Measurements from ENCODE around the gene REEP3. TPM values are rescaled to one million over a fixed set of nuclear protein-coding genes. Genes with fewer than 3 reads are reported as not detected.

The REEP3 gene
- total RNA-seq, 6 donors from 2014 or later: 23.6 to 63.9 (median 41.8) TPM

DNA sequence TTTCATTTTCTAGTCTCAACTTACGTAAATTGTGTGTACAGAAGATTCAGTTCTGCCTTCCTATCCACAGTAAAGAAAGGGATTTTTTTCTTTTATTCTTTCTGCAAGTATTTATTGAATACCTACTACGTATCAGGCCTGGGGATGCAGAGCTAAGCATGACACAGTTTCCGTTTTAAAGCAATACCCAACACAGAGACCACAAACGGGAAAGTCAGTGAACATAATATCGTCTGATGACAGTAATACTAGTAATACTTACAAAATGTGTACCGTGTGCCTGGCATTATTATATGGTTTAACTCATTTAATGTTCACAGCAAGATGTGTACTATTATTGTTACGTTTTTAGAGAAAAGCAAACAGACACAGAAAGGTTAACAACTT is 22.4 kb downstream of the REEP3 start:
- no peaks in the 10 kb centered on the region for H3K36me3 ChIP-seq
- DNase-seq: no peak
- 81 to 83% methylated on average over 7 of the region's 7 CpGs for WGBS, 2 donors
- H3K4me1 ChIP-seq: peaks cover 0 to 14% (median 6%) of the 10 kb centered on the region in 4 donors
- TF ChIP-seq EP300 (IDR thresholded peaks at IDR 0.05): no peak
- no peak for TF ChIP-seq POLR2A (IDR thresholded peaks at IDR 0.05)
- no peak for TF ChIP-seq CTCF (IDR thresholded peaks at IDR 0.05)
- TF ChIP-seq POLR2AphosphoS5 (IDR thresholded peaks at IDR 0.05): no peak
- H3K9me3 ChIP-seq: no peaks in the 10 kb centered on the region
- no peaks in the 10 kb centered on the region for H3K27me3 ChIP-seq
- no peak overlapping the region for H3K4me3 ChIP-seq
- no peak for ATAC-seq (ENCODE audit: low FRiP score in 2 of 2)
- H3K27ac ChIP-seq: no peak overlapping the region

GRCh38 chr10:63544418-63544817 is 23.2 kb downstream of the REEP3 start:
- Histone ChIP-seq H3K4me3 (no peak overlapping the region), H3K27ac (no peak overlapping the region), H3K36me3 (no peaks in the 10 kb centered on the region), H3K9me3 (no peaks in the 10 kb centered on the region), H3K4me1 (peaks cover 0 to 14% (median 6%) of the 10 kb centered on the region in 4 donors), H3K27me3 (no peaks in the 10 kb centered on the region)
- WGBS, 2 donors: 19 to 54% methylated on average over 1 of the region's 1 CpG
- DNase-seq (no peak), ATAC-seq (ENCODE audit: low FRiP score in 2 of 2) (no peak)
- TF ChIP-seq POLR2A (IDR thresholded peaks at IDR 0.05): no peak
- TF ChIP-seq POLR2AphosphoS5 (IDR thresholded peaks at IDR 0.05): no peak
- no peak for TF ChIP-seq EP300 (IDR thresholded peaks at IDR 0.05)
- no peak for TF ChIP-seq CTCF (IDR thresholded peaks at IDR 0.05)

DNA sequence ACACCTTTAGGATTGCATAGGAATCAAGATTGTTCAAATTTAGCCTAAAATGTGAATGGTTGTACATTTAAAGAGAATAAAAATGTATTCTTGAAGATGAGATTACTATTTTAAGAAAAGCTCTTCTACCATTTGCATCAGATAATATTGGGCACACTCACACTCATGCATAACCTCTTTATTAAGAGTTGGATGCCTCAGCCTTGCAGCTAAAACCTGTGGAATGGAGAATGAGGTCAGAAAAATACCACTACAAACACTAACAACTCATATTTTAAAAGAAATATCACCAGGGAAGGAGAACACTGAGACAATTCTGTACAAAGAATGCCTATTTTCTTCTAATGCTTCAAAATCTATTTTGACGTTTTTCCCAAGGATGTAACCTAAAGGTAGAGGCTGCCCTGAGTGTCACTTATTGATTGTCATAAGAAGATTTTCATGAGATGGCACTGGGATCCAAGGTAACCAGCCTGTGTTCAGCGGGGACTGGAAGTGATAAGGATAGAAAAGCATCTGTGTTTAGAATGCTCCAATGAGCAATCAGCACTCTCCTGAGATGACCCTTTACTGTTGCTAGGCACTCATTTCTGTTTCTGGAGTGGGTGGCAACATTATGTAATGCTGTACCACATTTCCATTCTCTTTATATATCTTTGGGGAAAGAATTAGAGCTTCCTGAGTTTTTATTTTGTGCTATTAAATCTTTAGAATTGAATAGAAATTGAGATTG is 26.6 kb downstream of the REEP3 start:
- Histone ChIP-seq H3K4me1 (peaks cover 0 to 8% (median 6%) of the 10 kb centered on the region in 4 donors), H3K27me3 (no peaks in the 10 kb centered on the region), H3K9me3 (no peaks in the 10 kb centered on the region), H3K27ac (no peak overlapping the region), H3K4me3 (no peak overlapping the region), H3K36me3 (no peaks in the 10 kb centered on the region)
- ATAC-seq (ENCODE audit: low FRiP score in 2 of 2) (no peak), DNase-seq (no peak)
- TF ChIP-seq CTCF (IDR thresholded peaks at IDR 0.05) (no peak), EP300 (IDR thresholded peaks at IDR 0.05) (no peak), POLR2A (IDR thresholded peaks at IDR 0.05) (no peak), POLR2AphosphoS5 (IDR thresholded peaks at IDR 0.05) (no peak)
- 85 to 89% methylated on average over 2 of the region's 2 CpGs for WGBS, 2 donors

- Histone ChIP-seq H3K4me1 (peaks cover 0 to 7% (median 3%) of the 10 kb centered on the region in 4 donors), H3K36me3 (no peaks in the 10 kb centered on the region), H3K27me3 (no peaks in the 10 kb centered on the region), H3K9me3 (no peaks in the 10 kb centered on the region), H3K4me3 (no peak overlapping the region), H3K27ac (no peak overlapping the region)
- no peak for DNase-seq
- no peak for ATAC-seq (ENCODE audit: low FRiP score in 2 of 2)
- TF ChIP-seq CTCF (IDR thresholded peaks at IDR 0.05) (no peak), EP300 (IDR thresholded peaks at IDR 0.05) (no peak), POLR2A (IDR thresholded peaks at IDR 0.05) (no peak), POLR2AphosphoS5 (IDR thresholded peaks at IDR 0.05) (no peak)
These were observed 27.7 kb downstream of the REEP3 start for GRCh38 chr10:63548860-63549259.

DNA sequence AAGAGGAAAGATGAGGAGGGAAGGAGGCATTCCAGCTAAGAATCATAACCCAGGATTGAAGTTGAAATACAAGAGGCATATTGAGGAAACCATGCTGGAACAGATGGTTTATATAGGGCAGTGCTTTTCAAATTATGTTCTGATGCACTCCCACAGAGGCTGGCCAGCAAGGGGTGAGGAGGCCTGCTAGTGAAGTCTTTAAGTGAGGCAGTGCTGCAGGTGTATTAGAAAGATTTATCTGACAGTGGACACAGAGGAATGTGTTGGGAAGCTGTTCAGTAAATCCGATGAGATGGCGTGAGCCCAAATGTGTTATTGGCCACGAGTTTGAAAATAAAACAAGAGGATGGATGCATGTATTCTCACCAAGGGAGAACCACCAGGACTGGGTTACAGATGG is 28.6 kb downstream of the REEP3 start:
- Histone ChIP-seq H3K36me3 (no peaks in the 10 kb centered on the region), H3K9me3 (no peaks in the 10 kb centered on the region), H3K27ac (no peak overlapping the region), H3K4me3 (no peak overlapping the region), H3K4me1 (peaks cover 0 to 6% (median 2%) of the 10 kb centered on the region in 4 donors), H3K27me3 (no peaks in the 10 kb centered on the region)
- 54 to 96% methylated on average over 3 of the region's 3 CpGs for WGBS, 2 donors
- ATAC-seq (ENCODE audit: low FRiP score in 2 of 2) (no peak), DNase-seq (no peak)
- TF ChIP-seq POLR2A (IDR thresholded peaks at IDR 0.05) (no peak), EP300 (IDR thresholded peaks at IDR 0.05) (no peak), CTCF (IDR thresholded peaks at IDR 0.05) (no peak), POLR2AphosphoS5 (IDR thresholded peaks at IDR 0.05) (no peak)
